ENCODE results near the gene MYO1D.

DNA sequence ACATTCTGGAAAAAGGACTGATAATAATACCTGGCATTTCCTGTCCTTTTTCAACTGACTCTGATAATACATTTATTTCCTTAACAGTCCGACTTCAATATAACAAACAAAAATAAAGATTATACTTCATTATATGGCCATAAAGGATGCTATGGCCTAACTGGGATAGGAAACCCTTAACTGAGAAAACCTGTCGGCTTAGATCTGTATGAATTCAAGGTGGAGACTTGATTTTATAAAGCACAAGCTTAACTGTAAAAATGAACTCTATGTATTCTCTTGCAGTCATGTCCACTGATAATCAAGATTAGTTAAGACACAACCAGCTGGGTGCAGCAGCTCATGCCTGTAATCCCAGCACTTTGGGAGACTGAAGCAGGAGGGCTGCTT, 102.2 kb downstream of the MYO1D start:
- TF ChIP-seq EZH2 (conservative IDR thresholded peaks at IDR 0.05; ENCODE audit: low read depth, low read length): no peak
- no peak for TF ChIP-seq ESRRA (CRISPR knock-in tag; IDR thresholded peaks at IDR 0.05; ENCODE audit: low read depth)
- no peak for TF ChIP-seq CREM (IDR thresholded peaks at IDR 0.05)
- no peak for TF ChIP-seq CREM (CRISPR knock-in tag; IDR thresholded peaks at IDR 0.05)
- TF ChIP-seq, protein P1, sequence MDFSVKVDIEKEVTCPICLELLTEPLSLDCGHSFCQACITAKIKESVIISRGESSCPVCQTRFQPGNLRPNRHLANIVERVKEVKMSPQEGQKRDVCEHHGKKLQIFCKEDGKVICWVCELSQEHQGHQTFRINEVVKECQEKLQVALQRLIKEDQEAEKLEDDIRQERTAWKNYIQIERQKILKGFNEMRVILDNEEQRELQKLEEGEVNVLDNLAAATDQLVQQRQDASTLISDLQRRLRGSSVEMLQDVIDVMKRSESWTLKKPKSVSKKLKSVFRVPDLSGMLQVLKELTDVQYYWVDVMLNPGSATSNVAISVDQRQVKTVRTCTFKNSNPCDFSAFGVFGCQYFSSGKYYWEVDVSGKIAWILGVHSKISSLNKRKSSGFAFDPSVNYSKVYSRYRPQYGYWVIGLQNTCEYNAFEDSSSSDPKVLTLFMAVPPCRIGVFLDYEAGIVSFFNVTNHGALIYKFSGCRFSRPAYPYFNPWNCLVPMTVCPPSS (IDR thresholded peaks at IDR 0.05): no peak
- no peak for TF ChIP-seq YEATS2 (CRISPR knock-in tag; IDR thresholded peaks at IDR 0.05; ENCODE audit: borderline replicate concordance)
- no peak for TF ChIP-seq NR1H2 (CRISPR knock-in tag; IDR thresholded peaks at IDR 0.05; ENCODE audit: borderline replicate concordance, low read depth)
- TF ChIP-seq ARID2 (CRISPR knock-in tag; IDR thresholded peaks at IDR 0.05; ENCODE audit: borderline replicate concordance): no peak
- TF ChIP-seq ZNF788 (CRISPR knock-in tag; IDR thresholded peaks at IDR 0.05; ENCODE audit: borderline replicate concordance): no peak
- TF ChIP-seq, protein P2, sequence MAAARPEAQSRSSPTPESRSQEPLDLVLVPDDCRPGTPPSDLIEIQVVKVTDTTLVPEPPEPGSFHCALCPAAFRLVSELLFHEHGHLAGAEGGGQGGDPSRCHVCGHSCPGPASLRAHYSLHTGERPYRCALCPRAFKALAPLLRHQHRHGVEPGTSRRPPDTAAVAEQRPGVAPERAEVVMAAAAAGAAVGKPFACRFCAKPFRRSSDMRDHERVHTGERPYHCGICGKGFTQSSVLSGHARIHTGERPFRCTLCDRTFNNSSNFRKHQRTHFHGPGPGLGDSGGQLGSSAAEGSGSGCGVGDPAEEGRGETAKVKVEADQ (CRISPR knock-in tag; IDR thresholded peaks at IDR 0.05; ENCODE audit: borderline replicate concordance): no peak
- TF ChIP-seq FOXA1 (IDR thresholded peaks at IDR 0.05): no peak
- no peak for TF ChIP-seq FOXA1 (CRISPR knock-in tag; IDR thresholded peaks at IDR 0.05)
- TF ChIP-seq ETV6 (CRISPR knock-in tag; conservative IDR thresholded peaks at IDR 0.05): no peak
- no peak for TF ChIP-seq FOXM1 (CRISPR knock-in tag; IDR thresholded peaks at IDR 0.05)
- TF ChIP-seq, protein P3, sequence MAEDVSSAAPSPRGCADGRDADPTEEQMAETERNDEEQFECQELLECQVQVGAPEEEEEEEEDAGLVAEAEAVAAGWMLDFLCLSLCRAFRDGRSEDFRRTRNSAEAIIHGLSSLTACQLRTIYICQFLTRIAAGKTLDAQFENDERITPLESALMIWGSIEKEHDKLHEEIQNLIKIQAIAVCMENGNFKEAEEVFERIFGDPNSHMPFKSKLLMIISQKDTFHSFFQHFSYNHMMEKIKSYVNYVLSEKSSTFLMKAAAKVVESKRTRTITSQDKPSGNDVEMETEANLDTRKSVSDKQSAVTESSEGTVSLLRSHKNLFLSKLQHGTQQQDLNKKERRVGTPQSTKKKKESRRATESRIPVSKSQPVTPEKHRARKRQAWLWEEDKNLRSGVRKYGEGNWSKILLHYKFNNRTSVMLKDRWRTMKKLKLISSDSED (CRISPR knock-in tag; IDR thresholded peaks at IDR 0.05): no peak
- TF ChIP-seq, protein P4, sequence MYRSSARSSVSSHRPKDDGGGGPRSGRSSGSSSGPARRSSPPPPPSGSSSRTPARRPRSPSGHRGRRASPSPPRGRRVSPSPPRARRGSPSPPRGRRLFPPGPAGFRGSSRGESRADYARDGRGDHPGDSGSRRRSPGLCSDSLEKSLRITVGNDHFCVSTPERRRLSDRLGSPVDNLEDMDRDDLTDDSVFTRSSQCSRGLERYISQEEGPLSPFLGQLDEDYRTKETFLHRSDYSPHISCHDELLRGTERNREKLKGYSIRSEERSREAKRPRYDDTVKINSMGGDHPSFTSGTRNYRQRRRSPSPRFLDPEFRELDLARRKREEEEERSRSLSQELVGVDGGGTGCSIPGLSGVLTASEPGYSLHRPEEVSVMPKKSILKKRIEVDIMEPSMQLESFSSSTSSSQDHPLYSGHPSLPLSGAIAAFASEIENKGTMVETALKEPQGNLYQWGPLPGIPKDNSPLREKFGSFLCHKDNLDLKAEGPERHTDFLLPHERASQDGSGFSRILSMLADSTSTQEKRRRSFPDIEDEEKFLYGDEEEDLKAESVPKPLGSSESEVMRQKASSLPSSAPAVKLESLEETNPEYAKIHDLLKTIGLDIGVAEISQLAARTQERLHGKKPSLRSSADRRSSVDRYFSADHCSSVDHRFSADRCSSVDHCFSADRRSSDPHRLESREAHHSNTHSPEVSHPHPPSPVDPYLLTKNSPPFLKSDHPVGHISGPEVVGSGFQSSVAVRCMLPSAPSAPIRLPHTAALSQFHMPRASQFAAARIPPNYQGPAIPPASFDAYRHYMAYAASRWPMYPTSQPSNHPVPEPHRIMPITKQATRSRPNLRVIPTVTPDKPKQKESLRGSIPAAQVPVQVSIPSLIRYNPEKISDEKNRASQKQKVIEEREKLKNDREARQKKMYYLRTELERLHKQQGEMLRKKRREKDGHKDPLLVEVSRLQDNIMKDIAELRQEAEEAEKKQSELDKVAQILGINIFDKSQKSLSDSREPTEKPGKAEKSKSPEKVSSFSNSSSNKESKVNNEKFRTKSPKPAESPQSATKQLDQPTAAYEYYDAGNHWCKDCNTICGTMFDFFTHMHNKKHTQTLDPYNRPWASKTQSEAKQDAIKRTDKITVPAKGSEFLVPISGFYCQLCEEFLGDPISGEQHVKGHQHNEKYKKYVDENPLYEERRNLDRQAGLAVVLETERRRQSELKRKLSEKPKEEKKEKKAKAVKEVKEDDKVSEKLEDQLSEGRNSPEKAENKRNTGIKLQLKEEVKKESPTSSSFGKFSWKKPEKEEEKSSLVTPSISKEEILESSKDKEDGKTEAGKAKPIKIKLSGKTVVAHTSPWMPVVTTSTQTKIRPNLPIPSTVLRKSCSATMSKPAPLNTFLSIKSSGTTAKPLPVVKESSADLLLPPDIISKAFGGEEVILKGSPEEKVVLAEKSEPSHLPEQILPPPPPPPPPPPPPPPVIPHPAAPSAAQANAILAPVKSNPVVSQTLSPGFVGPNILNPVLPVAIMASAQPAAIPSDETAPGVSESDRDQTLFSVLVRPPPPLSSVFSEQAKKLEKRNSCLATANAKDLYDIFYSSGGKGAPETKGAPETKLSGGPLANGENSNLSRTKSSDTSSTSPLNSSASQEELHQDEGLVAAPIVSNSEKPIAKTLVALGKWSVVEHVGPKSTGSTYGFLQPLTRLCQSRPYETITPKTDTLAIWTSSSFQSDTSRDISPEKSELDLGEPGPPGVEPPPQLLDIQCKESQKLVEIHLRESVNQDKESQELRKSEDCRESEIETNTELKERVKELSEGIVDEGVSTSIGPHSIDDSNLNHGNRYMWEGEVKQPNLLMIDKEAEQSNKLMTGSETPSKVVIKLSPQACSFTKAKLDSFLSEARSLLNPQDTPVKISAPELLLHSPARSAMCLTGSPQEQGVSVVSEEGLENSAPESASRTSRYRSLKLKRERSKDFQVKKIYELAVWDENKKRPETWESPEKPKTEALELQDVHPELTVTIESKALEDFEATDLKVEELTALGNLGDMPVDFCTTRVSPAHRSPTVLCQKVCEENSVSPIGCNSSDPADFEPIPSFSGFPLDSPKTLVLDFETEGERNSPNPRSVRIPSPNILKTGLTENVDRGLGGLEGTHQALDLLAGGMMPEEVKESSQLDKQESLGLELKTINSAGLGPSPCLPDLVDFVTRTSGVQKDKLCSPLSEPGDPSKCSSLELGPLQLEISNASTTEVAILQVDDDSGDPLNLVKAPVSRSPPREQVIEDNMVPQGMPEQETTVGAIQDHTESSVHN (CRISPR knock-in tag; IDR thresholded peaks at IDR 0.05): no peak

All from HepG2 (cell line).